NCI-H446 (cell line): ENCODE data around the gene CHIT1.

Source experiments
- DNase-seq, 2 experiments: peaks; one replicate each; lab custom pipeline; 2025; lab: John Stamatoyannopoulos, UW

Gene CHIT1

DNA sequence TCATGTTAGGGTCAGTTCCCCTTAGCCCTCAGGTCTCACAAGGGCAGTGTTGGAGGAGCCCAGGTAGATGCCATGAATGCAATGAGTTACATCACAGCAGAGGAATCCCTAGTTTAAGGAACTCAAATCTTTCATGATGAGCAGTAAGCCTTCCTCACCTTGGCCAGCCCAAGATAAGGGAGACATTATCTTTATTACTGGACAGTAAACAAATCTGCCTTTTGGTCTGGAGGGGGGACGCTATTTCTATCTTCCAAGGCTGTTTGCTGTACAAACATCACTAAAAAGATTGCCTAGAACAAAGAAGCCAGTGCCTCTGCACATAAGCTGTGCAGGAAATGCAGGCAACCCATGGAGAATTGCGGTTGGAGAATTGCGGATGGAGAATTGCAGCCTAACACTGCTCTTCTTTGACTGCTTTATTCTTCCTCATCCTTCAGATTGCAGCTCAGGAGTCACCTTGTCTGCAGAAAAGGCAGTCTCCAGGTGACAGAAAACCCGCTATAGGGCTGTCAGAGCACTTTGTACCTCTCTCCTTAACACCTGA lies 40.7 kb downstream of the CHIT1 start:
- no peak for DNase-seq

DNA sequence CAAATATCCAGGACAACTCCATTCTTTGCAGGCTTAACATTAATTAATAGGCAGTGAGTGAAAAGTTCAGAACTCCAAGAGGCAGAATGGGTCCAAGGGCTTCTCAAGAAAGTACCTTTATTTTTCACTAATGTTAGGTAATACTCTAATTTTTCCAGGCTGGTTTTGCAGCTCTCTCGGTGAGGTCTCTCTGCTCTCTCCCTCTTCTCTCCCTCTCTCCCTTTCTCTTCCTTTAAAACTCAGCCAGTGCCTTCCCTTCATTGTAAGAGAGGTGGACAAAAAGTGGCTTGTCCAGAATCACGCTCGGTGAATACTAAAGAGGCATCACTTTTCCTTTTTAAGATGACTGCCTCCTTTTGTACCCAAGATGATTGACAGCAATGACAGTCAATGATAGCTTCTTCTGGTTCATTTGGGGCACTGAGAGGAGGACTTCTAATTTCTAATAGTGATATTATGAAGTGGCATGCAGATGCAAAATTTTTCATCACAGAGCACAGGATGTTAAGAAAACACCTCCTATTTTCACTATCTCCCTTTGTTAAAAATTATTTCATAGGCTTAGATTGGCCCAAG lies 41.7 kb downstream of the CHIT1 start:
- DNase-seq: no peak

DNA sequence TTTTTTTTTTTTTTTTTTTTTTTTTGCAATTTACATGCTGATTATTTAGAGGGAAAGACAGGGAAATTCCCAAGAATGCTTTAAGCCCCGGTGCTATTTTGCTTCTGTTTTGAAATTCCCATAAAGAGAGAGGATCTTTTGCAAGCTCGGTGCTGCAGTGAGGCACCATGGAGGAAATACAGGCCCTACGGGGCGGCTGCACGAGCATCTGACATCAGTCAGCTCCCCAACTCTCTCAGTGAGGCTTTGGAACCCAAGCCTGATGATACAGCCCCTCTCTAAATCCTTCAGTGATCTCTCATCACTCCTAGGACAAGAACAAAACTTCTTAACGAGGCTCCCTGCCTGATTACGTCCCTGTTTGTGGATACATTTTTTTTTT lies 42.2 kb downstream of the CHIT1 start:
- DNase-seq: no peak

DNA sequence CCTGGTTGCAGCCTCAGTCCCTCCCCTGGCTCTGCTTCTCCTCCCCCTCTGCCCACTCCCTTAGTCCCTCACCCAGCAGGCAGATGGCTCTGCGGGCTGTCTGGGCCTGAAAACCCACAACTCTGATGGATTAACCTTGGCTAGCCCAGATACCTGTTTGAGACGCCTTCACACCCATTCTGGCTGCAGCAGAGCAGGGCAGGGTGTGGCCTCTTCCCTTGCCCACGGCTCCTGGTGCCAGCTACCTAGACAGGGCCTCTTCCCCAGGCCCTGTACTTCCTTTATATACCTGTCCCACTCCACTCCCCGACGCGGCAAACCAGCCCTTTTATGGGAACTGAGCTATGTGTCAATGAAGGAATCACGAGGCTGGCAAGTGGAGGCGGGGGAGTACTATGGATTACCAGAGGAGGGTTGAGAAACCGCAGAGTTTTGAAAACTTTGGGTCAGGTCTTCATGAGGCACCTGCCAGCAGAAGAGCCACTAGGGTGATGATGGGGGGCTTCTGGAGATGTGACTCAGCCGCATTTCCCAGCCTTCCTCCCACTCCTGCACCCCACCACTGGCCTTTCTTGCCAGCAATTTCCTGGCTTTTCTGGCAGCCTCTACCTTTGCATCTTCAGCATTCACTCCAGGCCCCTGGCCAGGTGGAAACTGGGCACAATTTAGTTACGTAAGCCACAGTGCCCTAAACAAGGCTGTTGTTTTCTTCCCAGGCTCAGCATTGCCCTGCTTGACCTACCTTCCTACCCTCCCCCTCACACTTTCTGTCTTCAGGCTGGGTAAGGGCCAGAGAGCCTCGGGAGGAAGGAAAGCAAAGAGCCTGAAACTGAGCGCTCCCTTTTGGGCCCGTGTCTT lies 42.8 kb downstream of the CHIT1 start, which contains the start of gene CHI3L1:
TSS of gene CHI3L1 (minus strand) at position 259 of the 858 bp plus-strand sequence. CDS start at position 178, 81 bp downstream.
- DNase-seq: no peak

DNA sequence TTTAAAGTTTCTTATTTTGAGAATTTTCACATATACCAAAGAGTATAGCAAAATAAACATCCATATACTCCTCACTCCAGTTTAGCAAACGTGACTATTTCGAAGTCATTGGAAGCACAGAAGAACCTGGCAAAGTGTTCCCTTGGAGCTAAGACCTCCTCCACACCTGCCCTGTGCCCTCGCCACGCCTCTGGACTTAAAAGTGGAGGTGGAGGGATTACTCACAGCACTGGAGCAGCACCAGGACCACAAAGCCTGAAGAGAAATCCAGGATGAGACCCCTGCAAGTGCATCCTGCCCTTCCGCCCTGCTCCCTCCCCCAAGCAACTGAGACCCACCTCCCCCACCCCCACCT lies 43.4 kb downstream of the CHIT1 start:
- DNase-seq: no peak

DNA sequence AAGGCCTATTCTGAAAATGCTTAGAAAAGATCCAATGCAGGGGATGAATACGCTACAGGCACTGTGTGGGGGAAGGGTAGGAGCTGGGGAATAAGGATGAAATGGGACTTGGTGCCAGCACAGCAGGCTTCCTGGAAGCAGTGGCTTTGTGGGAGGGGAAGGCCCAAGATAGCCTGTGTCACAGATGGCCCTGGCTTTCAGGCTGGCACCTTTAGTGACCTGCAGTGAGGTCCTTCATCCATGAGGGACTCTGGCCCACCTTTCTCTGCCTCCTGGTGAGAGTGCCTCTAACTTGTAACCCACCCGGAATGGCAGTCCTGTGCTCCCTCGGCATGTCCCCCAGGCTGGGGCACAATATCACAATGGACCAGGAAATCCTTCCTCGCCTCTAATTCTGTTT lies 43.9 kb downstream of the CHIT1 start:
- no peak for DNase-seq

DNA sequence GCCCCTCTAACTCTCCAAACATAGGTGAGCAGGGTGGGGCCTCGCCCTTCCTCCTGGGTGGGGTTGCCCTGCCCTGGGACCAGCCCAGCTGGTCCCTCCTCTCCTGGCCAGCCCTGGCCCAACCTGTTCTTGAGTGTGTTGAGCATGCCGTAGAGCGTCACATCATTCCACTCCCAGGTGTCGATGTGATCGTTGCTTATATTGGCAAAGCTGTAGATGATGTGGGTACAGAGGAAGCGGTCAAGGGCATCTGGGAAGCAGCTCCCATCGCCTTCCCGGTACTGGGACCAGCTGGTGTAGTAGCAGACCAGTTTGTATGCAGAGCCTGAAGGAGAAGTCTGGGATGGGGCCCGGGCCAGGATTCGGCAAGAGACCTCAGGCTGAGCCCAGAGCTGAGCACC lies 44.4 kb downstream of the CHIT1 start:
- DNase-seq: no peak

DNA sequence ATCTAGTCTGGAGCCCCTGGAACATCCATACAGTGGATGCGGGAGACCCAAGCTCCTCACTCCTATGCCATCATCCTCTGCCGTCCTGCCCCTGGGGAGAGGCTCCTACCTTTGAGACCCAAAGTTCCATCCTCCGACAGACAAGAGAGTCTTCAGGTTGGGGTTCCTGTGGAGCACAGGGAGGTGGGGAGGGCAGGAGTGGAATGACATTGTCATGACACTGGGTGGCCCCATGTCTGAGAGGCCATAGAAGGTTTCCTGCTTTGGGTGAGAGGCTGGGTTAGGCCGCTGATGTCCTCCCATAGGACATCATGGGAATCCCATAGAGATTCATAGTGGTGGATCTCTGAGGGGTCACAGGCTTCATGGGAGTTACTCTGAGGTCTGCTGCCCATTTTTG lies 45.0 kb downstream of the CHIT1 start:
- no peak for DNase-seq

DNA sequence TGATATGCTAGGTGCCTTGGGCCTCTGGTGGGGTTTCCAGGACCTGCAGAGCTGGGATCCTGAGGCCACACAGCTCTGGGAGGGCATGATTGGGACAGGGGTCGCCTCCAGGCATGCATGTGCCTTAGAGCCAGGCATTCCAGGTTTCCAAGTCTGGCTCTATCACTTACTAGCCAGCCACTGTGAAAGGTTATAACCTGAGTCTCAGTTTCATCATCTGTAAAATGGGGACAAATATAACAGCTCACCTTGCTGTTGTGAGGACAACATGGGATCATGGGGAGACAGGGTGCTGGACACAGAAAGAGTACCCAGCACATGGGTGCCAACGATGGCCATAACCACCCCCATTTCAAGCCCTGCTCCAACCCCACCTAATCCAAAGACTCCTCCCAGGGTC lies 45.6 kb downstream of the CHIT1 start:
- no peak for DNase-seq

DNA sequence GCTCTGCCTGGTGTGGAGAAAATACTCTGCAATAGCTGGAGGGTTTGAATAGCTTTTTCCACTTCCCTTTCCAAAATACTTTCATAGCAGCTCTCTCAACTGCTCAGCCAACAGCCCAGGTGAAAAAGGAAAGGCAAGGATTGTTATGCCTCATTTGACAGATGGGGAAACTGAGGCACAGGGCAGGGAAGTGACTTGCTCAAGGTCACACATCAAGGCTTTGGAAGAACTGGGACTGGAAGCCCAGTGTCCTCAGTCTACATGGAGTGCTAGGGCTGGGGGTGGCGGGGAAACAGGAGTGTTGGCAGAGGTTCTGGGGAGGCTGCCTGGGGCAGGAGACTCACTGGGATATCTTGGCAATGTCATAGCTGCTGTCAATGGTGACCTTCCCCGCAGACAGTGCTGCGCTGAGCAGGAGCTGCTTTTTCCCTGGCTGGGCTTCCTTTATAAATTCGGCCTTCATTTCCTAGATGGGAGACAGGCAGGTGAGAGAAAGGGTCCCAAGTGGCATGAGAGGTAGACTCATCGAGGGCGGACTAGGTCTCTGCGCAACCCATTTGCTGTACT lies 47.0 kb downstream of the CHIT1 start:
- no peak for DNase-seq

DNA sequence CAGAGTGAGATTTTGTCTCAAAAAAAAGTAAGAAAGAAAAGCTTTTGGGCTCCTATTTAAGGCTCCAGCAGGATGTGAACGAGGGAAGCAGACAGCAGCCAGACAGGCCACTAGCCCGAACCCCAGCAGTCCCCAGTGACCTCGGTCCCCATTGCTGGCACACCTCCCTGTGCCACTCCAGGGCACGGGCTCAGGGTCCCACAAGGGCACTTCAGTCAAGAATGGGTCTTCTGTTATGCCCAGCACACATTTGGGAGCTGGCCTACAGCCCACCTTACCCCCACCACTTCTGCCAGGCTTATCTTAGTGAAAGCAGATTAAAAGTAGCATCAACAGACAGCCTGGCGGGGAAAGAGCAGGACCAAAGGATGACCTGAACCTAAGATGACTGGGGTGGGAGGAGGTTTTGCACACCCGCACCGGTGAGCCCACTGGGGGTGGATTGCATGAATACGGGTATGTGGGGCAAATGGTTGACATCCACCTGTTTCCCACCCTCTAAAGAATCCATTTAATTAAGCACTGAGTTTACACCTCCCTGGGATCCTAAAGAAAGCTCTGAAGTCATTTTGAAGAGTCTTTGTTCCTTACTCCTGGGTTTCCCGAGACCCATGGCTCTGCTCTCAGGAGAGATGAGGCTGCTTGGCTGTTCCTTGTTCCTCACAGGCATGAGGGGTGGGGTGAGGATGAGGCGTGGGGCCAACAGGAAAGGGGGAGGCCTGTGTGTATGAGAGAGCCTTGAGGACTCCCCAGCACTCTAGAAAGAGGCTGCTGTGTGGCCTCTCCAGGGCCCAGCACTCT lies 47.7 kb downstream of the CHIT1 start:
- DNase-seq: no peak

DNA sequence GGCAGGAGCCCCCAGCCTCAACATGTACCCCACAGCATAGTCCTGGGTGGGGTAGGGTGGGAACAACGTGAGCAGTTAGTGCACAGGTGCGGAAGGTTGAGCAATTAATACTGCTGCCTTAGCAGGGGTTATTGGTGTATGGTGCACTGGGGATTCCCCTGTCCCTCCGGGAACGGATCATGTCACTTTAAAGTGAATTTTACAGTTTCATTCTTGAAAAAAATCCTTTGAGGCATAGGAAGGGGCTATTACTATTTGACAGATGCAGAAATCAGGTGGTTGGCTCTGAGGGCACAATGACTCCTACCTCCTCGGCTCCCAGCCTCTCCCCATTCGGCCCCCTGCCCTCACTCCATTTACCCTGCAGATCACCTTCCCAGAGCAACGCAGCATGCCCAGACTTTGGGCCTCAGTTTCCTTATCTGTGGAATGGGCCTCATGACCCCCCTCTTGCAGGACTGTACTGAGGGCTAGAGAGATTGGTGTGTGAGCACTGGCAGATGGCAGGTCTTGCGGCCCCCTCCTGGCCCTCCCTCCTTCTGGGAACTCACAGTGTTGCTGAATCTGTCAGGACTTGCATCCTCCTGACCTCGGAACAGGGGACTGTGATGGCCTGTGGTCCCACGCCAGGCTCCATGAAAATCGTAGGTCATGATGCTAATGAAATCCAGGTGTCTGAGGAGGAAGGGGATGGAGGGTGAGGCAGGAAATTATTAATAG lies 48.7 kb downstream of the CHIT1 start:
- no peak for DNase-seq

DNA sequence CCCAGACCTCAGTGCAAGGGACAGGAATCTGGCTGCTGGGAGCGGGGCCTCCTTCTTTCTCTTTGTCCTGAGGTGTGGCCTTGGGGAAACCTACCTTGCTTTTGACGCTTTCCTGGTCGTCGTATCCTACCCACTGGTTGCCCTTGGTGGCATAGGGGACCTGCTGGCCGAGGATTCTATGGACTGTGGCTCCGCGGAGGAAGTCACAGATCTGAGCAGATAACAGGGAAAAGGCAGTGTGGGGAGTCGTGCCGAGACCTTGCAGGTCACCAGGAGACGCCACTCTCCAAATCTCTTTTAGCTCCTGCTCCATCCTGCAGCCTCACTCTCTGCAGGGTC lies 49.8 kb downstream of the CHIT1 start:
- no peak for DNase-seq

DNA sequence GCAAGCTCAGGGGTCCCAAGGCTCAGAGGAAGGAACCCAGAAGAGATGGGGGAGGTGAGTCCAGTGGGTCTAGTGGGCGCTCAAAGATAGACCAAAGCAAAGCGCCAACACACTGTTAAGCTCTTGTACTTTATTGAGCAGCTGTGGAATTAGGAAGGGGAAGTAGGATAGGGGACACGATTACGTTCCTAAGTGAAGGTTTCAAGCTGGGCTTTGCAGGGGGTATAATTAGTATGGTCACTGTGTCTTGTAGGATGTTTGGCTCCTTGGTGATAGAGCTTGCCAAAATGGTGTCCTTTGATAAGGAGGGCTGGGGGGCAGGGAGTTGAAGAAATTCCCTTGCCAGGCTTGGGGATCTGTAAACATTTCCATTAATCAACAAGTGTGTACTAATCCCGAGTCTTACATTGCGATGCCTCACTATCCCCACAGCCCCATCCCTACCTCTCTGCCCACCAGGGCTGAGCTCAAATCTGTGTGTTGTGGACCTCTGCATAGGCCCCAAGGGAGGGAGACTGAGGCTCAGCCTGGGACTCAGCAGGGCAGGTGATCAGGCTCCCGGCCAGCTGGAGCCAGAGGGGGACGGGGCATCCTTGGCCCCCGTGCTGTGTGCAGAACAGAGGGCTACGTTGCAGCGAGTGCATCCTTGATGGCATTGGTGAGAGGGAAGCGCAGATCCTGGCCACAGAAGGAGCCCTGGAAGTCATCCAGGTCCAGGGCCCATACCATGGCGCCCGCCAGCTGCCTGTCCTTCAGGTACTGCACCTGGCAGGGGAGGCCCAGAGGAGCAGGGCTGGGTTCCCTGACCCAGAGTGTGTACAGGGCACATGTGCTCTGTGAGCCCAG lies 50.4 kb downstream of the CHIT1 start:
- no peak for DNase-seq

DNA sequence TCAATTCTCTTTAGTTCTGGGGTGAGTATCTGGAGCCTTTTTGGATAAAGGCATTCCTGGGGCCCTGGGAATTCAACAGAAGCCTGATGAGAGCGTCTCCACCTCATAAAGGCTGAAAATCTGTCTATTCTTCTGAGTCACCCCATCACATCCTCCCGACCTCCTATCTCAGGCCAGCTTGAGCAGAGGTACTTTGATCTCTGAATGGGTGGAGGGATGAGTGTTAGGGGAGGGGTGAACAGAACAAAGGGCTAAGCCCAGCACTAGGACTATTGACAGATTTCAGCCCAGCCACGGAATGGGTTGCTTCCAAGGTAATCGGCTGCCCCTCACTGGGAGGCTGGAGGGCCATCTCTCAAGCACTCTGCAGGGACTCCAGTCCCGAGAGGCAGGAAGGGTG lies 51.4 kb downstream of the CHIT1 start:
- no peak for DNase-seq

DNA sequence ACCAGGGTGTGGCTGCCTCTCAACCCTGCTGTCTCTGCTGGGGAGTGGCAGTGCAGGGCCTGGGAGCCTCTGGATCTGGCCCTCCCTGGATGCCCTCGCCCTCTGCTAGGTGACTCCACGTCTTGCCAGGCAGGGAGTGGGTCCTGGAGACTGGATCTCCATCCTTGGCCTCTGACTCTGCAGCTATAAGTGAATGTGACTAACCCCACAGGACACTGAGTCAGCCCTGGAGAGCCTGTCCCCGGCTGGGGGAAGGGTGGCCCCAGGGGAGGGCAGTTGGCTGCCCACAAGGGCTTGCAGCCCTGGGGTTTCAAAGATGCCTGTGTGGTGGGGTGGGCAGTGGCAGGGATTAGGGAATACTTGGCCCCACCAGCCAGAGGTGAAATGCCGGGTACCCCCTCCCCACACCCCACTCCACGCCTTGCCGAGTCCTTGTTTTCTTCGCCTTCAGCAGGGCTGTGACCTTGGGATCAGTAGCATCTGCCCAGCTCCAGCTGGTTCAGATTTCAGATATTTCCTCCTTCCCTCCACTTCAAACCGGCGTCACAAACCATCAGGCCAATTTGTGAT lies 51.9 kb downstream of the CHIT1 start:
- no peak for DNase-seq

DNA sequence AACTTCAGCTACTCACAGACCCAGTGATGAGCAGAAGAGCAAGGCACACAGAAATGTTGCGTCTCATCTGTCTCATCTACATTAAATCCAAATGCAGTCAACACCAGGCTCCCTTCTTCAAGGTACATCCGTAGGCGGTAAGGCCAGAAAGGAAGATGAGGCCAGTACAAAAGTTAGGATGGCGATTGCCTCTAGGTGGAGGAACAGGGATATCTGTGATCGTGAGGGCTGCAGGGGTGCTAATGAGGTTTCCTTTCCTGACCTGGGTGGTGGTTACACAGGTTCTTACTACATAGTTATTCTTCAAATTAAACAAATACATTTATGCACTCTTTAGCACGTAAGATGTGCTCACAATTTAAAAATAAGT lies 52.5 kb downstream of the CHIT1 start:
- no peak for DNase-seq

DNA sequence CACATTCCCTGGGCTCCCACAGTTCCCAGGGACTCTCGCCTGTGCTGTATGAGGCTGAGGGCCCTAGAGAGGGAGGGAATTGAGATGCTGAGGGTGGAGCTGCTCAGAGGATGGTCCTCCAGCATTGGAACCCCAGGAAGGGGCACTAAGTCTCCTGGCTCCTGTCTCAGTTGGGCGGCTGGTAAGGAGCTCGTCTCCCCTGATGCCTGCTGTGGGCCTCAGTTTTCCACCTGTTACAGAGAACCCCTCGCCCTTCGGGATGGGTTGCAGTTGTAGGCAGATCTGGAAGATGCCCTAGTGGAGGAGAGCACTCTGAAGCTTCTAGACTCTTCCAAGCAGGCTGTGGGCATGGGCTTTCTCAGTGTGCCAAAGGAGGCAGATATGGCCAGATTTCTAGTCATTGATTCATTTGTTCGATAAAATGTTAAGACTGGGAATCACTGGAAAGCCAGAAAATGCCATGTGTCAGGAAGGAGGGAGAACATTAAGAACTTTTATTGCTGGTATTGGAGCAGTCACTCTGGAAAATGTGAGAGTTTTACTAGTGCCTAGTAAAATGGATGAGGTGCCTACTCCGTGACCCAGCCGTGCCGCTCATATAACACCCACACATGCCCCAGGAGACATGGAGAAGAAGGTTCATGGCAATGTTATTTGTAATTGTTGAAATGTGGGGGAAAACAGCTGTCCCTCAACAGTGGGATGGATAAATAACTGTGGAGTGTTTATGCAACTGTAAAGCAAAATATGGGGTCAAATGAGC lies 53.0 kb downstream of the CHIT1 start:
- no peak for DNase-seq

DNA sequence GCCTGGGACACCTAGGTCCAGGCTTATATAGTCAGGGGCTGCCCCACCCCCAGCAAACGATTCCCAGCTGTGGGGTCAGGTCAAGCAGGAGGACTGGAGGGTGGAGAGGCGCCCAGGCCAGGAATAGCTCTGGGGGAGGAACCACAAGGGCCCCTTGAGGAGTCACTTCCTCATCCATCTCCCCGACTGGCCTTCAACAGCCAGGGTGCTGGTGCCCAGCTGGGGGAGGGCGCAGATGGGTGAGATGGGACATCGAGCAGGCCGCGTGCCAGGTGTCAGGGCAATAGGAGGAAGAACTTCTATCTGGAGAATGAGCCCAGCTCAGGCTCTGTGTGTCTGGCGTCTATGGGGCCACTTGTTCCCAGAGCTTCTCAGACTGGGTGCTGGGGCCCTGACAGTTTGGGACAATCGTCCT lies 53.6 kb downstream of the CHIT1 start:
- no peak for DNase-seq
